DOHH2 (cell line): ENCODE results near the gene SCFD2.

Experiments
- H3F3A ChIP-seq: fragments of 200-600 bp; sonication (generic), shearing (Covaris generic); 2 replicates; pipeline ENCODE4 v1.6.0; 2016; ENCODE audit warnings: antibody characterized with exemption, mild to moderate bottlenecking; ENCODE audit not compliant: control insufficient read depth, insufficient read depth
- H3K27ac ChIP-seq: fragments of 200-600 bp; sonication (generic); 2 replicates; pipeline ENCODE4 v1.5.1; 2014; ENCODE audit warnings: low read depth, mild to moderate bottlenecking, low read length, moderate library complexity
- H3K27me3 ChIP-seq: fragments of 200-600 bp; sonication (generic); 2 replicates; pipeline ENCODE4 v1.6.1; 2014; ENCODE audit warnings: mild to moderate bottlenecking, low read length, mixed read lengths; ENCODE audit not compliant: control insufficient read depth
- H3K36me3 ChIP-seq: fragments of 200-600 bp; sonication (generic); 2 replicates; pipeline ENCODE4 v1.6.1; 2014; ENCODE audit warnings: mild to moderate bottlenecking, low read length, moderate library complexity, mixed read lengths; ENCODE audit not compliant: control insufficient read depth
- H3K4me1 ChIP-seq: fragments of 200-600 bp; sonication (generic); 2 replicates; pipeline ENCODE4 v1.6.1; 2014; ENCODE audit warnings: mild to moderate bottlenecking, low read length, mixed read lengths; ENCODE audit not compliant: control insufficient read depth
- H3K4me2 ChIP-seq: fragments of 200-600 bp; sonication (generic); 2 replicates; pipeline ENCODE4 v1.6.0; 2014; ENCODE audit warnings: mild to moderate bottlenecking, low read length, moderate library complexity
- H3K4me3 ChIP-seq: fragments of 200-600 bp; sonication (generic); 2 replicates; pipeline ENCODE4 v1.5.1; 2014; ENCODE audit warnings: mild to moderate bottlenecking, low read length, mixed read lengths
- H3K79me2 ChIP-seq: fragments of 200-600 bp; sonication (generic); 2 replicates; pipeline ENCODE4 v1.6.1; 2014; ENCODE audit warnings: mild to moderate bottlenecking, low read length, mixed read lengths; ENCODE audit not compliant: control insufficient read depth
- H3K9me2 ChIP-seq: fragments of 200-600 bp; sonication (generic); replicated peaks from 2 replicates; pipeline ENCODE4 v1.6.1; 2014; ENCODE audit warnings: mild to moderate bottlenecking, low read length, mixed read lengths; ENCODE audit not compliant: control insufficient read depth
- H3K9me3 ChIP-seq: fragments of 200-600 bp; sonication (generic); 2 replicates; pipeline ENCODE4 v1.6.1; 2014; ENCODE audit warnings: antibody characterized with exemption, low read length, mixed read lengths; ENCODE audit not compliant: control insufficient read depth, insufficient read depth
- H4K20me1 ChIP-seq: fragments of 200-600 bp; sonication (generic); 2 replicates; pipeline ENCODE4 v1.6.0; 2014; ENCODE audit warnings: low read depth, mild to moderate bottlenecking, antibody characterized with exemption, low read length, moderate library complexity; ENCODE audit not compliant: control insufficient read depth, insufficient read depth
- EZH2phosphoT487 ChIP-seq: fragments of 200-600 bp; sonication (generic); IDR thresholded peaks from 2 replicates; pipeline ENCODE4 v1.6.1; 2017; ENCODE audit warnings: borderline replicate concordance, mild to moderate bottlenecking, antibody characterized with exemption, low read length, moderate library complexity, mixed read lengths
- TF ChIP-seq, protein P1 (sequence below): fragments of 200-600 bp; sonication (generic); IDR thresholded peaks from one replicate; pipeline ENCODE4 v1.5.1; 2014; ENCODE audit warnings: antibody characterized with exemption, mild to moderate bottlenecking, low read depth, low read length; ENCODE audit not compliant: poor library complexity, severe bottlenecking

The SCFD2 gene

DNA sequence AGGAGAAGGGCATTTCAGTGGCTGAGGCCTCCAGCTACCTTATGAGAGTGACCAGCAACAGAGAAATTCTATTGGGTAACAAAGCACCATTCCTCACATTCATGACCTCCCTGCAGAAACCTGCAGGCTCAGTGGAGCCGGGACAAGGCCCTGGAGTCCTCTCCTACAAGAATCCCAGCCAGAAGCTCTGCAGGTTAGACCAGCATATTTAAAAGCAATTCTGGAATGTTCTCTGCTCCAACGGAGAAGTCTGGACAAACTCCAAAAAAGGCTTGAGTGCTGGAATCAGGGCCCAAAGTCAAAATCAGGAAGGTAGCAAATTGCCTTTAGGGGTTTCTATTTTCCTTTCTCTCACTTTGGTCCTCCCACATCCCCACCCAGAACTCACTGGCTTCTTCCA lies 202.9 kb downstream of the SCFD2 start:
- no peaks in the 10 kb centered on the region for H4K20me1 ChIP-seq
- TF ChIP-seq, protein P1, sequence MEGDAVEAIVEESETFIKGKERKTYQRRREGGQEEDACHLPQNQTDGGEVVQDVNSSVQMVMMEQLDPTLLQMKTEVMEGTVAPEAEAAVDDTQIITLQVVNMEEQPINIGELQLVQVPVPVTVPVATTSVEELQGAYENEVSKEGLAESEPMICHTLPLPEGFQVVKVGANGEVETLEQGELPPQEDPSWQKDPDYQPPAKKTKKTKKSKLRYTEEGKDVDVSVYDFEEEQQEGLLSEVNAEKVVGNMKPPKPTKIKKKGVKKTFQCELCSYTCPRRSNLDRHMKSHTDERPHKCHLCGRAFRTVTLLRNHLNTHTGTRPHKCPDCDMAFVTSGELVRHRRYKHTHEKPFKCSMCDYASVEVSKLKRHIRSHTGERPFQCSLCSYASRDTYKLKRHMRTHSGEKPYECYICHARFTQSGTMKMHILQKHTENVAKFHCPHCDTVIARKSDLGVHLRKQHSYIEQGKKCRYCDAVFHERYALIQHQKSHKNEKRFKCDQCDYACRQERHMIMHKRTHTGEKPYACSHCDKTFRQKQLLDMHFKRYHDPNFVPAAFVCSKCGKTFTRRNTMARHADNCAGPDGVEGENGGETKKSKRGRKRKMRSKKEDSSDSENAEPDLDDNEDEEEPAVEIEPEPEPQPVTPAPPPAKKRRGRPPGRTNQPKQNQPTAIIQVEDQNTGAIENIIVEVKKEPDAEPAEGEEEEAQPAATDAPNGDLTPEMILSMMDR = no peak
- TF ChIP-seq EZH2phosphoT487 = no peak
- H3K36me3 ChIP-seq = no peaks in the 10 kb centered on the region
- H3K27ac ChIP-seq = no peak overlapping the region
- H3K4me3 ChIP-seq = no peak overlapping the region
- no peaks in the 10 kb centered on the region for H3K27me3 ChIP-seq
- H3F3A ChIP-seq = no peaks in the 10 kb centered on the region
- no peaks in the 10 kb centered on the region for H3K4me1 ChIP-seq
- no peaks in the 10 kb centered on the region for H3K9me2 ChIP-seq
- H3K4me2 ChIP-seq = no peak overlapping the region
- no peaks in the 10 kb centered on the region for H3K9me3 ChIP-seq
- H3K79me2 ChIP-seq = no peaks in the 10 kb centered on the region

DNA sequence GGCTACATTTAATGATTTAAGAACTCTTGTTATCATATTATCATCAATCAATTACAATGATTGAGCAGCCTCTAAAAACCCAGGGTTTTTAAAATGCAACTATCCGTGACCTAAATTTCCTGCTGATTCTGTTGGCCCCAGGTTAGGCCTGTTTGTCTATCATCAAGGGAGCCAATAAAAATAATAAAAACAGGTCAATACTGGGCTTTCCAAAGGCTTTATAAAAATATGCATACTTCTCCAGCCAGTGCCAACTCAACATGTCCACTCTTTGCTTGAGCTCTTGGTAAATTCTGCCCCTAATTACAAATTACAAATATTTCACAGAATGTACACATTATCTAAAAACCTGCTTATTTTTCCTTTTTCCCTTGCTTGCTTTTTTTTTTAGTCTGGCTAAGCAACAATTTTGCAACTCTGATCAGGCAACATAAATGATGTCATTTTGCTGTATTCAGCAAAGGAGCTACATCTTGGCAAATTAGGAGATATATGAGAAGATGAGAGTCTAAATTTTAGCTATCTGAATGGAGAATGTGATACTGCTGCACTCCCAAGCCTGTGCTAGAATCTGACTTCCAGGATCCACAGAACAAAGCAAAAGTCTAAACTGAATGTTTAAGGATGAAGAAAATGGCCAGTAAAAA lies 204.0 kb downstream of the SCFD2 start:
- no peaks in the 10 kb centered on the region for H3K9me3 ChIP-seq
- no peaks in the 10 kb centered on the region for H3K4me1 ChIP-seq
- no peak overlapping the region for H3K27ac ChIP-seq
- no peak overlapping the region for H3K4me3 ChIP-seq
- H3K4me2 ChIP-seq = no peak overlapping the region
- H3K9me2 ChIP-seq = no peaks in the 10 kb centered on the region
- H3K36me3 ChIP-seq = no peaks in the 10 kb centered on the region
- H4K20me1 ChIP-seq = no peaks in the 10 kb centered on the region
- H3K27me3 ChIP-seq = no peaks in the 10 kb centered on the region
- H3K79me2 ChIP-seq = no peaks in the 10 kb centered on the region
- H3F3A ChIP-seq = no peaks in the 10 kb centered on the region
- TF ChIP-seq, protein P1 = no peak
- TF ChIP-seq EZH2phosphoT487 = no peak

DNA sequence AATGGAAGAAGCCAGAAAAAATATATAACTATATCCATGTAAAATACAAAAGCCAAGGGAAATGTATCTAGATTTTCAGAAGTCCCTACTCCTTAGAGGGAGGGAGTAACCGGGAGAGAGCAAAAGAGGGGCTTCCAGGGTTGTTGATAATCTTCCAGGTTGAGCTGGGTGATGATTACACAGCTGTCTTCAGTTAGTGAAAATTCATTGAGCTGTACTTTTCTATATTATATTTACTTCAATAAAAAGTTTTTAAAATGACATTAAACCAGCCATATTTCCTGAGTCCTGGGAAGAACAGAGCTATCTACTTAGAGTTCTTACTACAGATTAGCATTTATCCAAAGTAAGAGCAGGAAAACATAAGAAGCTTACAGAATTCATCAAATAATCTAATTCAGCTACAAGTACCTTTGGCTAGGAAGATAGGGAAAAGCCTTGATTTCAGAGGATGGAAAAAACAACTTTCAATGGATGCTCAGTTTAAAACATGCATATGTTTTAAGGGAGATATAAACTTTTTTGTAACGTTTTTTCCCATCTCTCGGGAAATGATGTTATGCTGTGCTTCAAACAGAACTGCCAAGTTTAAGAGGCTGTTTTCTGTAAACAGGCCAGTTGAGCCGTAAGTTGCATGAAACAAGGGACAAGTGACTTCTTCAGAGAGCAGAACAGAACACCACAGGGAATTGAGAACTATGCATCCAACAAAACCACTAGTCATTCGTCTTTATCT lies 204.6 kb downstream of the SCFD2 start:
- no peaks in the 10 kb centered on the region for H4K20me1 ChIP-seq
- H3K27ac ChIP-seq = no peak overlapping the region
- no peaks in the 10 kb centered on the region for H3K27me3 ChIP-seq
- H3K9me3 ChIP-seq = no peaks in the 10 kb centered on the region
- no peak overlapping the region for H3K4me2 ChIP-seq
- no peaks in the 10 kb centered on the region for H3K4me1 ChIP-seq
- H3F3A ChIP-seq = no peaks in the 10 kb centered on the region
- no peak overlapping the region for H3K4me3 ChIP-seq
- TF ChIP-seq, protein P1 = no peak
- no peak for TF ChIP-seq EZH2phosphoT487
- no peaks in the 10 kb centered on the region for H3K9me2 ChIP-seq
- H3K36me3 ChIP-seq = no peaks in the 10 kb centered on the region
- H3K79me2 ChIP-seq = no peaks in the 10 kb centered on the region
